Measurements from ENCODE around the gene SPTA1.

The SPTA1 gene

GRCh38 chr1:158685085-158685484 lies 1.4 kb downstream of the SPTA1 start:
- DNase-seq (ENCODE audit: low spot score) = no peak

DNA sequence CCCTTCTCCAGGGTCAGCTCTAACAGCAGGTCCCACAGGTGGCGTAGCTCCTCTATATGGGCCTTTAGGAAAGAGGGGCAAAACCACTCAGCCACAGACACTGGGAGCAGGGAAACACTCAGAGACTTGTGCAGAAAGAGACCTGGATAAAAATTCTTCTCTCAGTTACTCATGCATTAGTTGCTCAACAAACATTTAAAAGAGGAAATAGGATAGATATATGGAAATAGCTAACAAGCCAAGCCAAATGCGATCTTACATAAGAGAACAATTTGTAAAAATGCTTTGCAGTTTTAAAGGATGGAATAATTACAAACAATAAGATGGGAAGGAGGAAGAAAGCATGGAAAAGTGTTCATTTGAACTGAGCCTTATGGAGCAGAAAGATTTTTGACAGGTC lies 4.9 kb downstream of the SPTA1 start:
- DNase-seq (ENCODE audit: low spot score) = no peak

- DNase-seq (ENCODE audit: low spot score) = no peak
These were observed 7.2 kb downstream of the SPTA1 start for GRCh38 chr1:158679289-158679688.

DNA sequence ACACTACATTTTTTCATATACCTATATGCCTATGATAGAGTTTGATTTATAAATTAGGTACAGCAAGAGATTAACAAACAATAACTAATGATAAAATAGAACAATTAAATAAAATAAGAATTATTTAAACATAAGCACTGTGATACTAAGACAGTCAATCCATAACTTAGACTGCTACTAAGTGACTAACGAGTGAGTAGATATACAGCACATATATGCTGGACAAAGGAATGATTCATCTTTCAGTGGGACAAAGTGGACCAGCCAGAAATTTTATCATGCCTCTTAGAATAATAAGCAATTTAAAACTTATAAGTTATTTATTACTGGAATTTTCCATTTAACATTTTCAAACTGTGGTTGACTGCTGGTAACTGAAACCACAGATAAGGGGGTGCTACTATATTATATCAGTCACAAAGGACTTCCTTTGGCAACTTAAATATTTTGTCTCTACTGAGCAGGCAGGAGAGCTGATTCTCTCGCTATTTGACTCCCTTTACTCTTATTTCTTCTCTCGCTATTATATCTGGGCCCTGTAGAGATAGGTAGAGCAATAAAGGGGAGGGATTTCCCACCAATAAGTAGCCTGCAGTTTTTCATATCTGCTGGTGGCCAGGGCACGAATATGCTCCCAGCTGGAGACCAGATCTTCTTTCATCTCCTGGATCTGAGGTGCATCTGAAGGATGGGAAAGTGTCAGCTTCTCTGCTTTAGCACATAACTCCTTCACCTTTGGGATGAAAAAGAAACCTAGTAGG lies 10.8 kb downstream of the SPTA1 start:
- no peak for DNase-seq (ENCODE audit: low spot score)

GRCh38 chr1:158674302-158674701 lies 12.2 kb downstream of the SPTA1 start:
- DNase-seq (ENCODE audit: low spot score) = no peak

DNA sequence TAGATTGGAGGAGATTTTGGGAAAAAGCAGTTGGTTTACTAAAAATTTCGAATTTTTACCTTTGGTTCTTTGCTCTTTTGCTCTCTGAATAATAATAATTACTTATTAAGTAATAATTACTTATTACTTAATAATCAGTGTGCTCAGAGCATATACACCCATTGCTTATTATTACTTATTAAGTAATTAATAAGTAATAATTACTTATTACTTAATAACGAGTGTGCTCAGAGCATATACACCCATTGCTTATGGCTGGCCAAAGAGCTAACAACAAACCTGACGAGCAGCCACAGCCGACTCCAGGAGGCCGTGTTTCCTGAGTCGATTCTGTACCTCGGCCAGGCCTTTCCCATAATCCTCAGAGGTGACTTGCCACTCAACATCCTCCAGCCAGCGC lies 20.5 kb downstream of the SPTA1 start:
- DNase-seq (ENCODE audit: low spot score) = no peak

GRCh38 chr1:158654571-158654970 lies 31.9 kb downstream of the SPTA1 start:
- DNase-seq (ENCODE audit: low spot score) = peak; percentile 2

GRCh38 chr1:158654086-158654485 lies 32.4 kb downstream of the SPTA1 start:
- DNase-seq (ENCODE audit: low spot score) = no peak

- DNase-seq (ENCODE audit: low spot score) = no peak
These were observed 33.7 kb downstream of the SPTA1 start for GRCh38 chr1:158652721-158653334.

DNA sequence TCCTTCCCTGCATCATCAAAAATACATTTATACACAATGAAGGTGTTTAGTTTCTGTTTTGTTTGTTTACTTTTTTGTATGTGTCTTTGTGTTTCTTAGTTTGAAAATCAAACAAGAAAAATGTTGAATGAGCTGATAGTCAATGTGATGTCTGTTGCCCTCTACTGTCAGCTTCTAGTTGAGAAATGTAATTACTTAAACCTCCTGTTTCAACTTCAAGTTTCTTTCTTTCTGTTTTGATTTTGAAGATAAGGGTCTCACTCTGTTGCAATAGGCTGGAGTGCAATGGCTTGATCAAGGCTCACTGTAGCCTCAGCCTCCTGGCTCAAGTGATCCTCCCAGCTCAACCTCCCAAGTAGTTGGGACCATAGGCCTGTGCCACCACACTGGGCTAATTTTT lies 37.5 kb downstream of the SPTA1 start:
- no peak for DNase-seq (ENCODE audit: low spot score)

DNA sequence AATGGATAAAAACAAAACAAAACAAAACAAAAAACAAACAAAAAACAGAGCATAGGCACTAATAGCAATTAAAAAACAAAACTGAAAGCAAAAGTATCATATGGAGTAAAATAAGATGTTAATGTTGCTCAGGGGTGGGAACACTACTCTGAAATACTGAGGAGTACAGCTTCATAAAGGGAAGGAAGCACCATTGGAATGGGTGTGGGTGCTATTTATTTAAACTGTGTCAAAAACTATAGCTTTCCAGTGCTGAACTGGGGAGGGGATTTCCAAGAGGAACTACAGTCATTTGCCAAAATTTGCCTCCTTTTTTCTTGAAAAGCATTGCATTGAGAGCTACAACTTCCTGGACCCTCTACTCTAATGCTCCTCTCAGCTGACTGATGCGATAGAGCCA lies 40.0 kb downstream of the SPTA1 start:
- no peak for DNase-seq (ENCODE audit: low spot score)

DNA sequence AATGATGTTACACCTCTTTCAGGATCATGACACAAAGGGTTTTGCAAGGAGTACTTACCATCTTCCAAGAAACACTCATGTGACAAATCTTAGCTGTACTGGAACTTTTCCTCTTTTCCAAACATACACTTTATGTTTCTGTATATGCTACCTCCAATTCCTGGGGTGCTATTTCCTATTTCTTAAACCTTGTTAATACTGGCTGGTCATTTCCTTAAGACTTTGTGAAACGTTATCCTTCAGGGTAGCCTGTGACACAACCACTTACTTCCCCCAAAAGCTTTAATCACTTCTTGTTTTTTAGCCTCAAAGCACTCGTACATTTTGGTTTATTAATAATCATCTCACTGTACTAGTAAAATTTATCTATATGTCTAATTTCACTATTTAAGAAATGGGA lies 42.1 kb downstream of the SPTA1 start:
- no peak for DNase-seq (ENCODE audit: low spot score)

- no peak for DNase-seq (ENCODE audit: low spot score)
These were observed 47.6 kb downstream of the SPTA1 start for GRCh38 chr1:158638904-158639303.

DNA sequence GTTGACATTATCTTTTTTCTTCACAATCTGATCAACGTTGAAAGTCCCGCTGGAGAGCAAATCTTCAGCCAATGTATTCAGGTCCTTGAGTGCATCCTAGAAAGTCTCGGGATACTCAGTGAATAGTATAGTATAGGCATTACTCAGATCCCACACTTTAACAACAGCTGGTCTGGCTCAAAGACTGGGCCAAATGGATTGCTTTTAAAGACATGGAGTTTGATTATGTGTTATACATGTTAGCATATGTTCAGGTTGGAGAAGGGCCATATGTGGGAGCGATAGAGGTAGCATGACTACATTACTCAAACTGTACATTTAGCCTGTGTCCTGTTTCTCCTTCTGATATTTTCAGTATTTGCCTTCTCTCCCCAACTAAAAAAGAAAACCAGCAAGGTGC lies 48.4 kb downstream of the SPTA1 start:
- DNase-seq (ENCODE audit: low spot score) = no peak

DNA sequence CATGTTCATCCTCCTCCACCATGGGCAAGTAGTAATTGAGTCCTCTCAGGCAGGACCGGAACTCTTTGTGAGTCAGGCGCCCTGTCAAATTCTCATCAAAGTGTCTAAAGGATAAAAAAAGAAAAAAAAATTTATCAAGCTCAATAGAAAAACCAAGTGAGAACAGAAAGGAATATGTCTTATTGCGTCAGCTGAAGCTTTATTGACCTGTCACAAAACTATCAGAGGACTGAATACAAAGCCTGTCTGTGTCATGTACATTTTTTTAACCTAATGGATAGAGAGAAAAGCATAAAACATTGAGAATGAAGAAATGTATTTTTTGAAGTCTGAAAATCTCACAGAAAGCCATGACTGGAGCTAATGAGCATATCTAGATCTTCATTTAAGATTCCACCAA lies 72.8 kb downstream of the SPTA1 start:
- DNase-seq (ENCODE audit: low spot score) = no peak

DNA sequence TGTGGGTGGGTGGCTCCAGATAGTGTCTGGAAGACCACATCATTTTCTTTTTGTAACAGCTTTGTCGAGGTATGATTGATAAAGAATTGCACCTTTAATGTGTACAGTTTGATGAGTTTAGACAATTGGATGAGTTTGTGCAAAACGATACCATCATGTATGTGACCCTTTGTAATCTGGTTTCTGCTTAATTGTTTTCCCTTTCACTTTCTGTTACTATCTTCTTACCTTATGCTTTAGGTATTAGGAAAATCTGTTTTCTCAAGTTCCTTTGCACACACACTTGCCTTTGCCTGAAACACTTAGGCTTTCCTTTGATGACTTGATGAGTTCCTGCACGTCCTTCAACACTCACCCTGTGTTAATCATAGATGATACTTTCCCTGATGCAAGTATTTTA lies 74.6 kb downstream of the SPTA1 start:
- DNase-seq (ENCODE audit: low spot score) = no peak

DNA sequence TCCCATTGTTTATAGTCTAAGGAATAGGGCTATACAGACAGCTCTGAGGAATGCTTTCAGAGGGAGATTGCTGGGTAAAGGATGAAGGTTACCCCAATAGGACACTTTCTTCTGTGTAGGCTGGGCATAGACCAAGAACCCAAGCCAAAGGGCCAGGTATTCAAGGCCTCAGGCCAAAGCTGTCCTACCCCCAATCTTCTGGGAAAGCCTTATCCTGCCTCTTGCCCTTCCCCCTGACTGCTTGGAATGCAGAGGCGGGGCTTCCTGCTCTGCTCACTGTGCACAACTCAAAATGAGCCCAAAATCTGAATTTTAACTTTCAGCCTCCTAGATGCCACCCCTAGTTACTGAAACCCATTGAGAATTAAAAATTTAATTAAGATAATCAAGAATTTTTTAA lies 79.2 kb downstream of the SPTA1 start:
- no peak for DNase-seq (ENCODE audit: low spot score)

DNA sequence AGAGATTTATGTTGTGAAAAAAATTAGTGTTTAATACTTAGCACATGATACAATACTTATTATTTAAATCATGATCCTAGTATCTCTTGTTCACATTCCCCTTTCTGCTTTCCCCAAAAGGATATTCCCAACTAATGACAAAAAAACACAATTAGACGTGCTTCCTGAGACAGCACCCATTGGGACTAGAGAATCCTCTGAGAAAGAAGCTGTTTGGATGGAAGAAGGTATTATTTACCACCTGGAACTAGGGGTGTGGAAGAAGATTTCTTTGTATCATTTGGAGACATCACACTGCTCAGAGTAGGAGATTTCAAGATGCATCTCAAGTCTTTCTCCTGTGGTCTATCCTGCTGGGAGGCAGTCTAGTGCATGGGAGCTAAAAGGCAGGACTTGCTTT lies 81.5 kb downstream of the SPTA1 start, which contains the start of gene OR10Z1:
Gene OR10Z1, plus strand, starts transcription at position 301 of the 400 bp plus-strand sequence. CDS start 1,171 bp downstream, outside the sequence.
- no peak for DNase-seq (ENCODE audit: low spot score)

DNA sequence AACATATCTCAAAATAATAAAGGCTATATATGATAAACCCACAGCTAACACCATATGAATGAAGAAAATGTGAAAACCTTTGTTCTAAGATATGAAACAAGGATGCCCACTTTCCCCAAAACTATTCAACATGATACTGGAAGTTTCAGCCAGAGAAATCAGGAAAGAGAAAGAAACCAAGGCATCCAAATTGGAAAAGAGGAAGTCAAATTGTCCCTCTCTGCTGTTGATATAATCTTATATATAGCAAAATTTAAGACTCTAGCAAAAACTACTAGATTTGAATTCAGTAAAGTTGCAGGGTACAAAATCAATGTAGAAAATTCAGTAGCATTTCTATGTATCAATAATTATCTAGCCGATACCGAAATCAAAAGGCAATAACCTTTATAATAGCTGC lies 85.8 kb downstream of the SPTA1 start:
- DNase-seq (ENCODE audit: low spot score) = no peak

- no peak for DNase-seq (ENCODE audit: low spot score)
These were observed 99.6 kb downstream of the SPTA1 start for GRCh38 chr1:158586942-158587341.

GRCh38 chr1:158583962-158584361 lies 102.6 kb downstream of the SPTA1 start:
- DNase-seq (ENCODE audit: low spot score) = no peak

GRCh38 chr1:158579733-158580132 lies 106.8 kb downstream of the SPTA1 start, which contains the start of gene OR10X1:
TSS of gene OR10X1 (minus strand) at chr1:158579899. CDS start at chr1:158579899, 0 bp downstream.
- no peak for DNase-seq (ENCODE audit: low spot score)

GRCh38 chr1:158577561-158577960 lies 109.0 kb downstream of the SPTA1 start:
- no peak for DNase-seq (ENCODE audit: low spot score)

- no peak for DNase-seq (ENCODE audit: low spot score)
These were observed 114.3 kb downstream of the SPTA1 start for GRCh38 chr1:158572226-158572625.

All from kidney capillary endothelial cell (primary cell).